Stimulated activated CD4-positive, alpha-beta T cell treated with anti-CD3 and anti-CD28 coated beads, Interleukin-12 subunit alpha, Interleukin-12 subunit beta, amount 100 ng/mL, for 48 hours (primary cell): ENCODE data around the gene NYAP1.
"Not testable (repeated sequence)": the region's sequence is repeated elsewhere in the genome, so short reads cannot be mapped to it uniquely, and the experiment has no call there.

Source experiments
- DNase-seq, 3 donors: peaks; one replicate each; pipeline ENCODE4 v3.0.0-alpha.2; 2020; ENCODE audit warnings: low read depth in 2 of 3, low spot score in 1 of 3

The NYAP1 gene

DNA sequence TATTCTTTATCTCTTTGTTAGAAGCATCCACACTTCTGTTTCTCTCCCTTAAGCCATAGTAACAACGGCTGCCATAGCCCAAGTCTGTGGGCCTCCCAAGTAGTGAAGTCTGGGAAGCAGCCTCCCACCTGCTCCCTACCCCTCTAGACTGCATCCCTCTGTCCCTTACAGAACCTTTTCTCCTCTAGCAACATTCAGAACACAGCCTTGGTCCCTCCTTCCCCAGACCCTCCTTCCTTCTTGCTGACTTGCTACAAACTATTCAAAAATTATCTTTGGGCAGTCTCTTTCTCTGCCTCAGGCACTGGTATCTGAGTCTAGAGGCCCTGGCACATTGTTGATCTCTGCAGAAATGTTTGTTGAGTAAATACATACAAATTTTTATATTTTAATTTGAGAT, 2.3 kb upstream of the NYAP1 start:
- no peak for DNase-seq

DNA sequence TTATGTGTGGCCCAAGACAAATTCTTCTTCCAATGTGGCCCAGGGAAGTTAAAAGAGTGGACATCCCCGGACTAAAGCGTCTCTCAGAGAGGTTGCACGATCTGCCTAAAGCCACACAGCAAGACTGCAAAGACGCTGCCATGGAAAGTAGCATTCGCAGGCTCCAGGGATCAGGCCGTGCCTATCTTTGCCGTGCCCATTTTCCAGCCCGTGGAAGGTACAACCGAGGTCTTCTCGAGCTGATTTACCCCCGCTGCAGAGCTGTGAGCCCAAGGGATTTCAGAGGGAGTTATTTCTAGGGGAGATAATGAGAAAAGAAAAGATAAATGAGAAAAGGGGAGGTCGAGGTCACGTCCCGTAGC, 1.0 kb upstream of the NYAP1 start:
- DNase-seq: no peak

DNA sequence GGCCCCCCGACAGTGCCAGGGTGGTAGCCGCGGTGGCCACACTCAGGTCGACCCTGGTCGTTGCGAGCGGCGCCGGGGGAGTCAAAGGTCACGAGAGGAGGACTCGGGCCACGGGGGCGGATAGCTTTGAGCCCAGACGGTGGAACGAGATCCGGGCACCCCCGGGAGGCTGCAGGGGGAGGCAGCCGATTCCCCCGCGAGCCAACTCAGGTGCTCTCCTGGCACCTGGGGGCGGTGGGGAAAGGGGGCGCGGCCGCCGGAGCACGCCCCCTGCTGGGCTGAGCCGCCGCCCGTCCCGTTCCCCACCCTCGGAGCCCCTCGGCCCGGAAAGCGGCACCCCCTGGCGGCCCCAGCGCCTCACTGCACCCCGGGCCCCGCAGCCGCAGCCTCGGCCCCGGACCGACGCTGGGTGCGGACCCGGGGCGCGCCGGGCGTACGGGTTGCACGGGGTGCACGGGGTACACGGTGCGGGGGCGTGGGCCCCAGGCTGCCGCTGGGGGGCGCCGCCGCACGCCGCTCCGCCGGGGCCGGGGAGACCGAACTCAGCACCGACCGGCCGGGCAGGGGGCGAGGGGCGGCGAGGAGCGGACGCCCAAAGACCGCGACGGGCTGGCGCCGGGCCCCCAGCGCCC, 521 bp upstream of the NYAP1 start:
- DNase-seq: peak; percentile 55 to 83 (median 70)

DNA sequence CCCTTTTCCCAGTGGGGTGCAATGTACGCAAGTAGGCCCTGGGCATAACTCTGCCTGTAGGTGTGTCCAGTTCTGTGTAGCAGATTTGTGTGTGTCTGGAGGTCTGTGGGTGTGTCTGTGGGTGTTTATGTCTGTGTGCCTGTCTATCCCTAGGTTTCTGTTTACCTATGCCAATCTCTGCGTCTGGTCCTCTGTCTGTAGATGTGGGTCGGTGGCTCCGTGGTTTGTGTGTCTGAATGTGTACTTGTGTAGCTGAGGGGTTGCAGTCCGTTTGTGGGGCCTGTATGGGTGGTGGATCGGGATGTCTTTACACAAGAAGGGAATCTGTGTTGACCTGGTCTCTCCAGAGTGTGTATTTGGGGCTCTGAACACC, 932 bp downstream of the NYAP1 start:
- no peak for DNase-seq

DNA sequence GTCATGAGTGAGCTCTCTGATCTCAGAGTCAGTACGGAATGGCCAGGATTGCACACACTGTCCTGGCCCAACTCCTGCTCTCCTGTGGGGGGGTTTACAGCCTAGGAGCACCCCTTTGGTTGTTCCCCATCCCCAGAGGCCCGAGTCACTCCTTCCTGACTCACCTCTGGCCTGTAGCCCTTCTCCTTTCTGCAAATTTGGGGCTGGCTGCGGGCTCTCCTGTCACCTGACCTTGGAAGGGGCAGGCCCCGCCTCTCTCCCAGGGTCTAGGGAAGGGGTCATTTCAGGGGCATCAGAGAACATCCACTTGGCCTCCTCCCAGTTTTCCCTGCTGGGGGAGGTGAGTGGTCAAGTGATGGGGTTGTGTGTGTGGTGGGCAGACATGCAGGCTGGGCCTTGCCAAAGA, 1.7 kb downstream of the NYAP1 start:
- no peak for DNase-seq

DNA sequence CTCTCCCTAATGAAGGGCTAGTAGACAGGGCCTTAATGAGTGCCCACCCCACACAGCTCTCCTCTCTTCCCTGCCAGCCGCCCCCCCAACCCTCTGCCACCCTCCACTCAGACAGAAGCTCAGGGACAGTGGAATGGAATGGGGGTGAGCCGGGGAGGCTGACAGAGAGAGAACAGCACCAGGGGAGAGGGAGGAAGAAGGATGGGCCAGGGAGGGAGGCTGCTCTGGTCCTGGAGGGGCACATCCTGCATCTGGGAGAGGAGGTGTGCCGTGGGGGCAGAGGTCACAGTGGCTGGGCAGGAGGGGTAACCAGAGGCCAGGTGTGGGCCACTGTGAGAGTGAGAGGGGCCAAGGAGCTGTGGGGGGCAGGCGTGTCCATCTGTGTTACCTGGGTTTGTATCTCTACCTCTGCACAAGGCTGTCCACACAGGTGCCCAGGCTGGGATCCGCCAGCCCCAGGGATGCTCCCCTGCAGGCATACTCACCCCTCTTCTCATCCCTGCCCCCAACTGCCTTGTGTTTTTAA, 2.4 kb downstream of the NYAP1 start:
- DNase-seq: no peak

DNA sequence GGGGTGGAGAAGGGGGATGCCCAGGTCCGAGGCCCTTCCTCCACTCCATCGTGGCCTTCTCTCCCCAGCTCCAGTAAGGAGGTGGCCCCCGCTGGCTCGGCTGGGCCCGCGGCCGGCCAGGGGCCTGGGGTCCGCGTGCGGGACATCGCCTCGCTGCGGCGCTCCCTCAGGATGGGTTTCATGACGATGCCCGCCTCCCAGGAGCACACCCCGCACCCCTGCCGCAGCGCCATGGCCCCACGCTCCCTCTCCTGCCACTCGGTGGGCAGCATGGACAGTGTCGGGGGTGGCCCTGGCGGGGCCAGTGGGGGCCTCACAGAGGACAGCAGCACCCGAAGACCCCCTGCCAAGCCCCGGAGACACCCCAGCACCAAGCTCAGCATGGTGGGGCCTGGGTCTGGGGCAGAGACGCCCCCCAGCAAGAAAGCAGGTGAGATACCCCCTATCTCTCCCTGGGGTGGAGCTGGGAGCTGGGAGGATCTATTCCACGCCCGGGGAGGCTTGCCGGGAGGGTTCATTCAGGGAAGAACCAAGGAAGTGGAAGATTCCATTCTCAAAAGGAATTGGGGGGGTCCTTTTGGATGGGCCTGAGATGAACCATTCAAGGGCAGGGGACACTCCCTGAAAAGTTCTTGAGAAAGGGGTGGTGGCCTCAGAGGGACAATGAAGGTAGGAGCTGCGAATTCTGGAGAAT, 3.2 kb downstream of the NYAP1 start:
- DNase-seq: no peak

DNA sequence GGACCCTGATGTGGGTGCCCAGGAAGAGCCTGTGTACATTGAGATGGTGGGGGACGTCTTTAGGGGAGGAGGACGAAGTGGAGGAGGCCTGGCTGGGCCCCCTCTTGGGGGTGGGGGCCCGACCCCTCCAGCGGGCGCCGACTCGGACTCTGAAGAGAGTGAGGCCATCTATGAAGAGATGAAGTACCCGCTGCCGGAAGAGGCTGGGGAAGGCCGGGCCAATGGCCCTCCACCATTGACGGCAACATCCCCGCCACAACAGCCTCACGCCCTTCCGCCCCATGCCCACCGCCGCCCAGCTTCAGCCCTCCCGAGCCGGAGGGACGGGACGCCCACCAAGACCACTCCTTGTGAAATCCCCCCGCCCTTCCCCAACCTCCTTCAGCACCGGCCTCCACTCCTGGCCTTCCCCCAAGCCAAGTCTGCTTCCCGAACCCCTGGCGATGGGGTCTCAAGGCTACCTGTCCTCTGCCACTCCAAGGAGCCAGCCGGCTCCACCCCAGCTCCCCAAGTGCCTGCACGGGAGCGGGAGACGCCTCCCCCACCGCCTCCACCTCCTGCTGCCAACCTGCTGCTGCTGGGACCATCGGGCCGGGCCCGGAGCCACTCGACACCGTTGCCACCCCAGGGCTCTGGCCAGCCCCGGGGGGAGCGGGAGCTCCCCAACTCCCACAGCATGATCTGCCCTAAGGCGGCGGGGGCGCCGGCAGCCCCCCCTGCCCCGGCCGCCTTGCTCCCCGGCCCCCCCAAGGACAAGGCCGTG, 4.8 kb downstream of the NYAP1 start:
- no peak for DNase-seq

DNA sequence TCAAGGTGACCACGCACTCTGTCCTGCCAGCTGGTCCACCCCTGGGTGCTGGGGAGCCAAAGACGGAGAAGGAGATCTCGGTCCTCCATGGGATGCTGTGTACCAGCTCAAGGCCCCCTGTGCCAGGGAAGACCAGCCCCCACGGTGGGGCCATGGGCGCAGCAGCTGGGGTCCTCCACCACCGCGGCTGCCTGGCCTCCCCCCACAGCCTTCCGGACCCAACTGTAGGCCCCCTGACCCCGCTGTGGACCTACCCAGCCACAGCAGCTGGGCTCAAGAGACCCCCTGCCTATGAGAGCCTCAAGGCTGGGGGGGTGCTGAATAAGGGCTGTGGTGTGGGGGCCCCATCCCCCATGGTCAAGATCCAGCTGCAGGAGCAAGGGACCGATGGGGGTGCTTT, 5.4 kb downstream of the NYAP1 start:
- no peak for DNase-seq

DNA sequence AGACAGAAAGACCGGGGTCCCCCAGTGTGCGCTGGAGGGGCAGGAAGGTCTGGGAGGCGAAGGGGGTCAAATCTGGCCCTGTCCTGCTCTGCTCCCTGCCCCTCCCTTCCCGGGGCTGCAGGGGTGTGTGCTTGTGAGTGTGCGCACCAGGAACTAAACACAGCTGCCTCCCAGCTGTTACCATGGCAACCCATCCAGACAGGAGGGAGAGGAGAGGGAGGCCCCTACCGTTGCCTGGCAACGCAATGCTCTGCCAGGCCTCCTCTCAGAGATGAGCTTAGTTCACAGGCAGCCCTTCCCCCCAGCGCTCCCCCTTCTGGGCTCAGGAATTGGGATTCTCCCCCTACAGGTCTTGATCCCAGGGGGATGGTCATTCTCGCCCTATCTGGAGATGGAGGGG, 6.1 kb downstream of the NYAP1 start:
- DNase-seq: no peak

DNA sequence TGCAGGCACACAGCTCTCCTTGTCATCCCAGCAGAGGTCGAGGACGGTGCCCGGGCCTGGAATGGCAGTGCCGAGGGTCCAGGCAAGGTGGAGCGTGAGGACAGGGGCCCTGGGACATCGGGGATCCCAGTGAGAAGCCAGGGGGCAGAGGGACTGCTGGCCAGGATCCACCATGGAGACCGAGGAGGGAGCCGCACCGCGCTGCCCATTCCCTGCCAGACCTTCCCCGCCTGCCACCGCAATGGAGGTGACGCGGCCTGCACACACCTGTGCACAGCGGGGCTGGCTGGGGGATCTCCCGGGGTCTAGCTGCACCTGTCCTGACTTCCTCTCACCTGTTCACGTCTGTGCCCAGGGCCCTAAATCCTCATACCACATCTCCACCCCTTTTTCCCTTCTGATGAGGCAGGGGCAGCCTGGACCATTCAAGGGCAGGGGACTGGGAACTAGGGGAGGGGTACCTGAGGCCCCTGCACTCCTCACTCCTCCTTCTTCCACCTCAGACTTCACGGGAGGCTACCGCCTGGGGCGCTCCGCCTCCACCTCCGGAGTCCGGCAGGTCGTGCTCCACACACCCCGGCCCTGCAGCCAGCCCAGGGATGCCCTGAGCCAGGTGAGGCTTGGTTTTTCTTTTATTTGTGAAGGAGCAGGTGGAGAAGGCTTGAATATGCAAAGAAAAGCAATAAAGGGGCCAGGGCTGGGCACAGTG, 6.9 kb downstream of the NYAP1 start:
- DNase-seq: no peak

DNA sequence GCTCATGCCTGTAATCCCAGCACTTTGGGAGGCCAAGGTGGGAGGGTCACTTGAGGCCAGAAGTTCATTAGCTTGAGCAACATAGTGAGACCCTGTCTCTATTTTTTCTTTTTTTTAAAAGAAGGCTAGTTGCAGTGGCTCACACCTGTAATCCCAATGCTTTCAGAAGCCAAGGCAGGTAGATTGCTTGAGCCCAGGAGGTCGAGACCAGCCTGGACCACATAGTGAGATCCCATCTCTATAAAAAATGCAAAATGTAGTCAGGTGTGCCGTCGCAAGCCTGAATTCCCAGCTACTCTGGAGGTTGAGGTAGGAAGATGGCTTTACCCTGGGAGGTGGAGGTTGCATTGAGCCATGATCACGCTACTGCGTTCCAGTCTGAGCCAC, 7.5 kb downstream of the NYAP1 start:
- DNase-seq: no peak

DNA sequence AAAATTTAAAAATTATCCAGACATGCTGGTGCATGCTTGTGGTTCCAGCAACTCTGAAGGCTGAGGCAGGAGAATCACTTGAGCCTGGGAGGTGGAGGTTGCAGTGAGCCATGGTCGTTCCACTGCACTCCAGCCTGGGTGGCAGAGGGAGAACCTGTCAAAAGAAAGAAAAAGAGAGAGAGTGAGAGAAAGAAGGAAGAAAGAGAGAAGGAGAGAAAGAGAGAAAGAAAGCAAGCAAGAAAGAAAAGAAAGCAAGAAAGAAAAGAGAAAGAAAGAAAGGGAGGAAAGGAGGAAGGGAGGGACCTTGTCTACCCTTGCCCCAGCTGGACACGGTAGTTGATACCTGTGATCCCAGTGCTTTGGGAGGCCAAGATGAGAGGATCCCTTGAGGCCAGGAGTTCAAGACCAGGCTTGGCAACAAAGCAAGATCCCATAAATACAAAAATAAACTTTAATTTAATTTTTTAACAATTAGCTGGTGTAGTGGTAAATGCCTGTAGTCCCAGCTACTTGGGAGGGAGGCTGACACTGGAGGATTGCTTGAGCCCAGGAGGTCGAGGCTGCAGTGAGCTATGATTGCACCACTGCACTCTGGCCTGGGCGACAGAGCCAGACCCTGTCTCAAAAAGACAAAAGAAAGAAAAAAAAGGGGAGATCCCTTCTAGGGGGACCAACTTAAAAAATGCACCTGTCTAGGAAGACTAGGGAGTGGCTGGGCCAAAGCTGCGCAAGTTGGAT, 9.2 kb downstream of the NYAP1 start:
- no peak for DNase-seq

DNA sequence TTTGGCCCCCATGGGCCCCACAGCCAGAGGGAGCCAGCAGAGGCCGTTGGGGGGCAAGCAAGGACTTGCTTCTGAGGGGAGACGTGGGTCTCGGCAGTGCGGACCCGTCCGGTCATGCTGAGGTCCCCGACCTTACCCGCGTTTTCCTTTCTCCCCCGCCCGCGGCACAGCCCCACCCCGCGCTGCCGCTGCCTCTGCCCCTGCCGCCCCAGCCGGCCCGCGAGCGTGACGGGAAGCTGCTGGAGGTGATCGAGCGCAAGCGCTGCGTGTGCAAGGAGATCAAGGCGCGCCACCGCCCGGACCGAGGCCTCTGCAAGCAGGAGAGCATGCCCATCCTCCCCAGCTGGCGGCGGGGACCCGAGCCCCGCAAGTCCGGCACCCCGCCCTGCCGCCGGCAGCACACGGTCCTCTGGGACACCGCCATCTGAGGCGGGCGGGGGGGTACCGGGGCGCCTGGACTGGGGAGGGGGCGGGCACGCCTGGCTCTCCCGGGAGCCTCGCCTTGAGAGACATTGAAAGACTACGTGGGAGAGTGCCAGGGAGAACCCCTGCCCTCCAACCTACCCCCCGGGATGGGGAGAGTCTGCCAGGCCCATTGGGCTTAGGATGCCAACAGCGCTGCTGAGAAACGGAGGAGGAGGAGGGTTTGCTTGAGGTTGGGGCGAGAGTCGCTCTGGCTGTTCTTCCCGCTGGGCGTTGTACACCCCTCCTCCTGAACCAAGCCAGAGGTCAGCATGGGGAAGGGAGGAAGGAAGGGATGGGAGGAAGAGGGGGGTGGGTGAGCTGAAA, 9.9 kb downstream of the NYAP1 start:
- DNase-seq: peak; percentile 25 to 54 (median 34)

DNA sequence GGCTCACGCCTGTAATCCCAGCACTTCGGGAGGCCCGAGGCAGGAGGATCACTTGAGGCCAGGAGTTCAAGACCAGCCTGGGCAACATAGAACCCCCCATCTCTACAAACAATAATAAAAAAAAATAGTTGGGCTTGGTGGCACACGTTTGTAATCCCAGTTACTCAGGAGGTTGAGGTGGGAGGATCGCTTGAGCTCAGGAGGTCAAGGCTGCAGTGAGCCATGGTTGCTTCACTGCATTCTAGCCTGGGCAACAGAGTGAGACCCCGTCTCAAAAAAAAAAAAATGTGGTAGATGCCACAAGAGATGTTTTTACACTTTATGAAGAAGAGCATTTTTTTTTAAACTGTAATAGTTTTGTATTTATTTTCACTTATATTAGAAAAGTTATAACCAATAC, 12.8 kb downstream of the NYAP1 start:
- DNase-seq: no peak

DNA sequence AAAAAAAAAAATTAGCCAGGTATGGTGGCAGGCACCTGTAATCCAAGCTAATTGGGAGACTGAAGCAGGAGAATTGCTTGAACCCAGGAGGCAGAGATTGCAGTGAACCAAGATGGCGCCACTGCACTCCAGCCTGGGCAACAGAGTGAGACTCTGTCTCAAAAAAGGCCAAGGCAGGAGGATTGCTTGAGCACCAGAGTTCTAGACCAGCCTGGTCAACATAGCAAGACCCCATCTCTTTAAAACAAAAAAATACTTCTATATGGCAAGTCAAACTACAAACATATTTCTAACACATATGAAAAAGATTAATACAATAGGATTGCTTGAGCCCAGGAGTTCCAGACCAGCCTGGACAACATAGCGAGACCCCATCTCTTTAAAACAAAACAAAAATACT, 17.0 kb downstream of the NYAP1 start:
- DNase-seq: not testable (repeated sequence)

DNA sequence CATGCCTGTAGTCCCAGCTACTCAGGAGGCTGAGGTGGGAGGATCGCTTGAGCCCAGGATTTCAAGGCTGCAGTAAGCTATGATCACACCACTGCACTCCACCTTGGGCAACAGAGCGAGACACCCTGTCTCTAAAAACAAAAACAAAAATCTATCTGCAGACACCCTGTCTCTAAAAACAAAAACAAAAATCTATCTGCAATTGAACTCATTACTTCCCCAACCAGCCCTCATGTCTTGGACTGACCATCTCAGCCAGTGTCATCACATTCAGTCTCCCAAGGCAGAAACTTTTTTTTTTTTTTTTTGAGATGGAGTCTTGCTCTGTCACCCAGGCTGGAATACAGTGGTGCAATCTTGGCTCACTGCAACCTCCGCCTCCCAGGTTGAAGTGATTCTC, 20.3 kb downstream of the NYAP1 start:
- DNase-seq: not testable (repeated sequence)

DNA sequence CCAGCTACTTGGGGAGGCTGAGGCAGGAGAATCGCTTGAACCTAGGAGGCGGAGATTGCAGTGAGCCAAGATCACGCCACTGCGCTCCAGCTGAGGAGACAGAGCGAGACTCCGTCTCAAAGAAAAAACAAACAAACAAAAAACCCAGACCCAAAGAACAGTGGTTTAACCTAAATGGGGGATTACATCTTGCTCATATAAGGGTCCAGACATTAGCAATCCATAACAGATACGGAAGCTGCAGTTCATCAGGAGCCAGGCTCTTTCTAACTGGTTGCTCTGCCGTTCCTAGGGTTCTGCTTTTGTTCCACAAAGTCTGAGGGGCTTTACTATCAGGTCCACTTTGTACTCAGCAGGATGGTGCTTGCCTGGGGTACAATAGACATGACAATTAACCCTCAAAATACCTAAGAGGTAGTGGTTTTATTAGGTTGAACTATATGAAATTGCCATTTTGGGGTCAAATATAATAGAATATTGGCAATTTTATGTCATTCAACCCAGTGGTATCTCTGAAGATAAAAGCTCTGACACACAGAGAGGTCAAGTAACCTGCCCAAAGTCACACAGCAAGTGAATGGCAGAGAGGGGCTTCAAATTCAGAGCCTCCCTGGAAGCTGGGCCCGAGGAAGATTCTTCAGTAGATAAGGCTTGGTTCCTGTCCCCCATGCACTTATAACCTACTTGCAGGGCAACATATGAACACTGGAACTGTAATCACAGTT, 21.3 kb downstream of the NYAP1 start:
- no peak for DNase-seq

DNA sequence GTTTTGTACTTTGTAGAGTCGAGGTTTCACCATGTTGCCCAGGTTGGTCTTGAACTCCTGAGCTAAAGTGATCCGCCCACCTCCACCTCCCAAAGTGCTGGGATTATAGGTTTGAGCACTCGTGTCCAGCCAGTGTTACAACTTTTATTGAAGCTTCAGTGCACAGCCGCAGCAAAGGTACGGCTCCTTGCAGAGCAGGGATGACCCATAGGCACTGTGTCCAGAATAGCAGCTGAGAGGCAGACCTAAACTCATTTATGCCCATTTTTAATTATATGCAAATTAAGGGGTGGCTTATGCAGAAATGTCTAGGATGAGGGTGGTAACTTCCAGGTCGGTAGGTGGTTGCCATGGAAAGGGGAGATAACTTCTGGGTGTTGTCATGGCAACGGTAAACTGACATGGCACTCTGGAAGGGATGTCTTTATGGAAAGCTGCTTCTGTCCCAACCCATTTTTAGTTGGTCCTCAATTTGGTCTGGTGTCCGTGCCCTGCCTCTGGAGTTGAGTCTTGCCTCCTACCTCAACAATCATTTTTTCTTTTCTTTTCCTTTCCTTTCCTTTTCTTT, 22.7 kb downstream of the NYAP1 start:
- no peak for DNase-seq
